OCI-LY1 (cell line): ENCODE measurements around the gene IKZF3.

Source experiments
- H2AFZ ChIP-seq: fragments of 200-600 bp; sonication (generic), shearing (Covaris generic); 2 replicates; pipeline ENCODE4 v1.6.0; 2014; ENCODE audit warnings: antibody characterized with exemption, mild to moderate bottlenecking, low read length
- H3F3A ChIP-seq: fragments of 200-600 bp; sonication (generic), shearing (Covaris generic); 2 replicates; pipeline ENCODE4 v1.6.0; 2014; ENCODE audit warnings: mild to moderate bottlenecking, antibody characterized with exemption, low read length, moderate library complexity; ENCODE audit not compliant: insufficient read depth
- H3K27ac ChIP-seq: fragments of 200-600 bp; sonication (generic); 2 replicates; pipeline ENCODE4 v1.5.1; 2014; ENCODE audit warnings: low read length, mixed run types, mild to moderate bottlenecking, low read depth; ENCODE audit not compliant: poor library complexity, severe bottlenecking
- H3K27me3 ChIP-seq: fragments of 200-600 bp; sonication (generic); 2 replicates; pipeline ENCODE4 v1.6.0; 2014; ENCODE audit warnings: antibody characterized with exemption, mild to moderate bottlenecking, low read length, moderate library complexity; ENCODE audit not compliant: insufficient read depth
- H3K36me3 ChIP-seq: fragments of 200-600 bp; sonication (generic); 2 replicates; pipeline ENCODE4 v1.6.1; 2014; ENCODE audit warnings: mild to moderate bottlenecking, antibody characterized with exemption, low read length, moderate library complexity, mixed read lengths; ENCODE audit not compliant: insufficient read depth
- H3K4me1 ChIP-seq: fragments of 200-600 bp; sonication (generic); 2 replicates; pipeline ENCODE4 v1.5.1; 2014; ENCODE audit warnings: mild to moderate bottlenecking, low read length, moderate library complexity; ENCODE audit not compliant: insufficient read depth, severe bottlenecking
- H3K4me2 ChIP-seq: fragments of 200-600 bp; sonication (generic), shearing (Covaris generic); 2 replicates; pipeline ENCODE4 v1.6.1; 2014; ENCODE audit warnings: low read length
- H3K4me3 ChIP-seq: fragments of 200-600 bp; sonication (generic); 2 replicates; pipeline ENCODE4 v1.5.1; 2014; ENCODE audit warnings: low read length, low read depth, mild to moderate bottlenecking, mixed read lengths; ENCODE audit not compliant: poor library complexity, severe bottlenecking
- H3K79me2 ChIP-seq: fragments of 200-600 bp; shearing (Covaris generic); 2 replicates; pipeline ENCODE4 v1.6.1; 2016; ENCODE audit warnings: mixed run types, low read length, mixed read lengths; ENCODE audit not compliant: insufficient read depth
- H3K9ac ChIP-seq: fragments of 200-600 bp; sonication (generic), shearing (Covaris generic); 2 replicates; pipeline ENCODE4 v1.6.1; 2014; ENCODE audit warnings: mild to moderate bottlenecking, low read length, mixed read lengths
- H3K9me2 ChIP-seq: fragments of 200-600 bp; sonication (generic), shearing (Covaris generic); 2 replicates; pipeline ENCODE4 v1.6.1; 2014; ENCODE audit warnings: low read depth, mild to moderate bottlenecking, low read length, mixed read lengths
- H3K9me3 ChIP-seq: fragments of 200-600 bp; shearing (Covaris generic); 2 replicates; pipeline ENCODE4 v1.6.1; 2014; ENCODE audit warnings: low read length, mixed read lengths
- H4K20me1 ChIP-seq: fragments of 200-600 bp; sonication (generic), shearing (Covaris generic); 2 replicates; pipeline ENCODE4 v1.6.0; 2016; ENCODE audit warnings: mild to moderate bottlenecking, low read length; ENCODE audit not compliant: insufficient read depth
- EZH2 ChIP-seq: fragments of 200-600 bp; sonication (generic), shearing (Covaris generic); IDR thresholded peaks from 2 replicates; pipeline ENCODE4 v1.8.0; 2017; ENCODE audit warnings: borderline replicate concordance, mixed run types, mild to moderate bottlenecking, antibody characterized with exemption, low read length, moderate library complexity, mixed read lengths
- TF ChIP-seq, protein P1 (sequence below): fragments of 200-600 bp; sonication (generic), shearing (Covaris generic); IDR thresholded peaks from 2 replicates; pipeline ENCODE4 v1.5.1; 2017; ENCODE audit warnings: mild to moderate bottlenecking, antibody characterized with exemption, low read length, moderate library complexity, mixed read lengths

The IKZF3 gene

DNA sequence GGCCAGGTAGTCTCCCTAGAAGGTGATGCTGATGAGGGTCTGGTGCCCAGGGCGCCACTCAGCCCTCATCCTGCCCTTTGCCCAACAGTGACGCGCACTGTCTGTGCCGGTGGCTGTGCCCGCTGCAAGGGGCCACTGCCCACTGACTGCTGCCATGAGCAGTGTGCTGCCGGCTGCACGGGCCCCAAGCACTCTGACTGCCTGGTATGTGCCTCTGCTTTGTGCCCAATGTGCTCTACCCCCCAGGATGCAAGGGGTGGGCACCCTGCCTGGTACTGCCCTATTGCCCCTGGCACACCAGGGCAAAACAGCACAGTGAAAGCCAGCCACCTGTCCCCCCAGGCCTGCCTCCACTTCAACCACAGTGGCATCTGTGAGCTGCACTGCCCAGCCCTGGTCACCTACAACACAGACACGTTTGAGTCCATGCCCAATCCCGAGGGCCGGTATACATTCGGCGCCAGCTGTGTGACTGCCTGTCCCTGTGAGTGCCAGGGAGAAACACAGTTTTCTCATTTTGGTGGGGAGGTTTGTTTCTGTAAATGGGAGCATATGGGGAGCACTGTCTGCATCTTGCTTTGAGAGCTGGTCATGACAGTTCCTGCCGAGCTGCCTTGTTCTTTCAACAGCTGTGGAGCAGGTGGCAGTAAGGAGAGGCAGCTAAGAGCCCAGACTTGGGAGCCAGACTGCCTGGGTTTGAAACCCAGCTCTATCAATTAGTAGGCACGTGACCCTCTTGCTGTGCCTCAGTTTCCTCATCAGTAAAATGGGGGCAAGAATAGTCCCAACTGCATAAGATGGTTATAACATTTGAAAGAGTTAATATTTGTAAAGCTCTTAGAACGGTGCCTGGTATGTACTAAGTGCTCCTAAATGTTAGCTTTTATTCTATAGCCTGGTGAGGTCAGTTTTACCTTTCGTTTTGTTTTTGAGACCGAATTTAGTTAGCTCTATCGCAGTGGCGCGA, 153.8 kb downstream of the IKZF3 start:
- Histone ChIP-seq H3K36me3 (no peaks in the 10 kb centered on the region), H3K79me2 (no peaks in the 10 kb centered on the region), H2AFZ (no peak overlapping the region), H3K9me3 (no peaks in the 10 kb centered on the region), H3K9me2 (no peaks in the 10 kb centered on the region), H4K20me1 (no peaks in the 10 kb centered on the region), H3K27ac (no peak overlapping the region), H3K9ac (no peak overlapping the region), H3K4me3 (no peak overlapping the region), H3K4me1 (no peaks in the 10 kb centered on the region), H3F3A (no peaks in the 10 kb centered on the region), H3K27me3 (no peaks in the 10 kb centered on the region), H3K4me2 (no peak overlapping the region)
- no peak for TF ChIP-seq EZH2
- TF ChIP-seq, protein P1, sequence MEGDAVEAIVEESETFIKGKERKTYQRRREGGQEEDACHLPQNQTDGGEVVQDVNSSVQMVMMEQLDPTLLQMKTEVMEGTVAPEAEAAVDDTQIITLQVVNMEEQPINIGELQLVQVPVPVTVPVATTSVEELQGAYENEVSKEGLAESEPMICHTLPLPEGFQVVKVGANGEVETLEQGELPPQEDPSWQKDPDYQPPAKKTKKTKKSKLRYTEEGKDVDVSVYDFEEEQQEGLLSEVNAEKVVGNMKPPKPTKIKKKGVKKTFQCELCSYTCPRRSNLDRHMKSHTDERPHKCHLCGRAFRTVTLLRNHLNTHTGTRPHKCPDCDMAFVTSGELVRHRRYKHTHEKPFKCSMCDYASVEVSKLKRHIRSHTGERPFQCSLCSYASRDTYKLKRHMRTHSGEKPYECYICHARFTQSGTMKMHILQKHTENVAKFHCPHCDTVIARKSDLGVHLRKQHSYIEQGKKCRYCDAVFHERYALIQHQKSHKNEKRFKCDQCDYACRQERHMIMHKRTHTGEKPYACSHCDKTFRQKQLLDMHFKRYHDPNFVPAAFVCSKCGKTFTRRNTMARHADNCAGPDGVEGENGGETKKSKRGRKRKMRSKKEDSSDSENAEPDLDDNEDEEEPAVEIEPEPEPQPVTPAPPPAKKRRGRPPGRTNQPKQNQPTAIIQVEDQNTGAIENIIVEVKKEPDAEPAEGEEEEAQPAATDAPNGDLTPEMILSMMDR, result no peak

DNA sequence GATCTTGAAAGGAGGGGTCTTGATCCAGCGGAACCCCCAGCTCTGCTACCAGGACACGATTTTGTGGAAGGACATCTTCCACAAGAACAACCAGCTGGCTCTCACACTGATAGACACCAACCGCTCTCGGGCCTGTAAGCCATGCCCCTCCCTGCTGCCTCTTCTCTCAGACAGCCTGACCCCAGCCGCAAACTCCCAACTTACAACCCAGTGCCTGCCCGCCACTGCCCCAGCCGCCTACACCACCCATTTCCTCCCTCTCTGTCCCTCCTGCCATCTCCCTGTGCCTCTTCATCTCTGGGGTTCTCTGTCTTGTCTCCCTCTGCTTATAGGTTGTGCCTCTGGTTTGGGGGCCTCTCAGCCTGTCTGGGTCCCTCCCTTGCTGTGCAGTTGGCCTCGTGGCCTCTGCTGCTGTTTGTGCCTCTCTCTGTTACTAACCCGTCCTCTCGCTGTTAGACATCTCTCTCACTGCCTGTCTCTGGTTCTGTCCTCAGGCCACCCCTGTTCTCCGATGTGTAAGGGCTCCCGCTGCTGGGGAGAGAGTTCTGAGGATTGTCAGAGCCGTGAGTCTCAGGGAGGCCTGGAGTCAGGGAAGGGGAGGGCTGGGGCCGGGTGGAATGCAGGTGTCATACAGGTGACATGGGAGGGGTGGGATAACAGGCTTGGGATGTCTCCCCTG, 154.7 kb downstream of the IKZF3 start:
- H3K4me1 ChIP-seq, result no peaks in the 10 kb centered on the region
- H3K9me3 ChIP-seq, result no peaks in the 10 kb centered on the region
- H3K36me3 ChIP-seq, result no peaks in the 10 kb centered on the region

More for the DNA sequence above, 154.7 kb downstream of the IKZF3 start:
- no peak for TF ChIP-seq EZH2
- TF ChIP-seq, protein P1, result no peak
- Histone ChIP-seq H3K9me2 (no peaks in the 10 kb centered on the region), H3K27me3 (no peaks in the 10 kb centered on the region), H4K20me1 (no peaks in the 10 kb centered on the region), H3K27ac (no peak overlapping the region), H3K79me2 (no peaks in the 10 kb centered on the region), H3K4me3 (no peak overlapping the region), H3K4me2 (no peak overlapping the region), H3F3A (no peaks in the 10 kb centered on the region), H2AFZ (no peak overlapping the region), H3K9ac (no peak overlapping the region)
